ENCODE measurements around the gene MPHOSPH9.
"Not testable (repeated sequence)": the region's sequence is repeated elsewhere in the genome, so short reads cannot be mapped to it uniquely, and the experiment has no call there.

The MPHOSPH9 gene

DNA sequence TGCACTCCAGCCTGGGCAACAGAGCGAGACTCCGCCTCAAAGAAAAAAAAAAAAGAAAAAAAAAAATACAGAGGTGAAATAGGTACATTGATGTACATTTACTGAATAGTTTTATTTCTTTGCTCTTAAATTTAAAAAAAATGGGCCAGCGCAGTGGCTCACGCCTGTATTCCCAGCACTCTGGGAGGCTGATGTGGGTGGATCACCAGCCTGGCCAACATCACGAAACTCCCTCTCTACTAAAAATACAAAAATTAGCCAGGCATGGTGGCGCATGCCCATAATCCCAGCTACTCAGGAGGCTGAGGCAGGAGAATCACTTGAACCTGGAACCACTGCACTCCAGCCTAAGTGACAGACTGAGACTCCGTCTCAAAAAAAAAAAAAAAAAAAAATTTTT, 25.1 kb downstream of the MPHOSPH9 start:
- H2AFZ ChIP-seq (ENCODE audit: low read length); H3K23ac ChIP-seq (ENCODE audit: low read depth, low read length, poor library complexity); H3K4me2 ChIP-seq (ENCODE audit: insufficient read depth, low read length, poor library complexity, severe bottlenecking); H3K18ac ChIP-seq (ENCODE audit: low read length); H3K79me1 ChIP-seq (ENCODE audit: low read depth, low read length); H4K91ac ChIP-seq (ENCODE audit: low read depth, low read length, poor library complexity); H2AK5ac ChIP-seq (ENCODE audit: low read depth, low read length); H3K27me3 ChIP-seq (ENCODE audit: control insufficient read depth in 3 of 3, insufficient read depth in 3 of 3, low read depth in 1 of 3, low read length in 3 of 3); H3K4ac ChIP-seq (ENCODE audit: low read length); H2BK120ac ChIP-seq (ENCODE audit: low read depth, low read length); H3K4me3 ChIP-seq (ENCODE audit: low read length in 2 of 2); H3K27ac ChIP-seq (replicated peaks; ENCODE audit: low read length); H2BK5ac ChIP-seq (ENCODE audit: low read length); H3K9me3 ChIP-seq (replicated peaks in 1 of 2; ENCODE audit: control insufficient read depth in 2 of 2, insufficient read depth in 1 of 2, low read depth in 1 of 2, low read length in 2 of 2); H3K14ac ChIP-seq (ENCODE audit: low read length); H4K8ac ChIP-seq (ENCODE audit: low read depth, low read length); H3K4me1 ChIP-seq (ENCODE audit: control insufficient read depth in 2 of 2, insufficient read depth in 1 of 2, low read depth in 1 of 2, low read length in 2 of 2); H2BK12ac ChIP-seq (ENCODE audit: low read length); H2BK15ac ChIP-seq (ENCODE audit: low read length); H3K9ac ChIP-seq (ENCODE audit: low read depth, low read length, poor library complexity); DNase-seq (ENCODE audit: low spot score): not testable (repeated sequence)
- peaks cover 13 to 88% of the 10 kb centered on the region in 2 donors for H3K36me3 ChIP-seq (replicated peaks in 1 of 2; ENCODE audit: control insufficient read depth in 2 of 2, insufficient read depth in 2 of 2, low read length in 2 of 2)
- no CpG with 5 or more reads among the region's 7 CpGs for WGBS, 2 donors (ENCODE audit: extremely low coverage in 2 of 2, insufficient read length in 2 of 2, insufficient replicate concordance in 1 of 2)

DNA sequence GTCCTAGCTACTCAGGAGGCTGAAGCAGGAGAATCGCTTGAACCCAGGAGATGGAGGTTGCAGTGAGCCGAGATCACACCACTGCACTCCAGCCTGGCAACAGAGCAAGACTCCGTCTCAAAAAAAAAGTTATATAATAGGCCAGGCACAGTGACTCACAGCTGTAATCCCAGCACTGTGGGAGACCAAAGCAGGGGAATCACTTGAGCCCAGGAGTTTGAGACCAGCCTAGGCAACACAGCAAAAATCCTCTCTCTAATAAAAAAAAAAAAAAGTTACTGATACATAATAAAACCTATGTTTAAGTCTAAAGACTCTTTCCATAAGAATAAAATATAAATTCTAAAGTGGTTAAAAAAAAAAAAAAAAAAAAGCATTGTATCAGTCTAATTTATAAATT, 26.1 kb downstream of the MPHOSPH9 start:
- DNase-seq (ENCODE audit: low spot score); H4K8ac ChIP-seq (ENCODE audit: low read depth, low read length); H3K4me3 ChIP-seq (ENCODE audit: low read length in 2 of 2); H3K18ac ChIP-seq (ENCODE audit: low read length); H2AK5ac ChIP-seq (ENCODE audit: low read depth, low read length); H2BK12ac ChIP-seq (ENCODE audit: low read length); H3K4me2 ChIP-seq (ENCODE audit: insufficient read depth, low read length, poor library complexity, severe bottlenecking); H3K79me1 ChIP-seq (ENCODE audit: low read depth, low read length); H4K91ac ChIP-seq (ENCODE audit: low read depth, low read length, poor library complexity); H3K9me3 ChIP-seq (replicated peaks in 1 of 2; ENCODE audit: control insufficient read depth in 2 of 2, insufficient read depth in 1 of 2, low read depth in 1 of 2, low read length in 2 of 2); H3K4ac ChIP-seq (ENCODE audit: low read length); H2AFZ ChIP-seq (ENCODE audit: low read length); H3K14ac ChIP-seq (ENCODE audit: low read length); H3K4me1 ChIP-seq (ENCODE audit: control insufficient read depth in 2 of 2, insufficient read depth in 1 of 2, low read depth in 1 of 2, low read length in 2 of 2); H3K23ac ChIP-seq (ENCODE audit: low read depth, low read length, poor library complexity); H2BK120ac ChIP-seq (ENCODE audit: low read depth, low read length); H3K9ac ChIP-seq (ENCODE audit: low read depth, low read length, poor library complexity); H2BK5ac ChIP-seq (ENCODE audit: low read length); H3K27me3 ChIP-seq (ENCODE audit: control insufficient read depth in 3 of 3, insufficient read depth in 3 of 3, low read depth in 1 of 3, low read length in 3 of 3); H2BK15ac ChIP-seq (ENCODE audit: low read length); H3K27ac ChIP-seq (replicated peaks; ENCODE audit: low read length): not testable (repeated sequence)
- H3K36me3 ChIP-seq (replicated peaks in 1 of 2; ENCODE audit: control insufficient read depth in 2 of 2, insufficient read depth in 2 of 2, low read length in 2 of 2): peaks cover 16 to 91% of the 10 kb centered on the region in 2 donors
- WGBS, 2 donors (ENCODE audit: extremely low coverage in 2 of 2, insufficient read length in 2 of 2, insufficient replicate concordance in 1 of 2): no CpG with 5 or more reads among the region's 3 CpGs

DNA sequence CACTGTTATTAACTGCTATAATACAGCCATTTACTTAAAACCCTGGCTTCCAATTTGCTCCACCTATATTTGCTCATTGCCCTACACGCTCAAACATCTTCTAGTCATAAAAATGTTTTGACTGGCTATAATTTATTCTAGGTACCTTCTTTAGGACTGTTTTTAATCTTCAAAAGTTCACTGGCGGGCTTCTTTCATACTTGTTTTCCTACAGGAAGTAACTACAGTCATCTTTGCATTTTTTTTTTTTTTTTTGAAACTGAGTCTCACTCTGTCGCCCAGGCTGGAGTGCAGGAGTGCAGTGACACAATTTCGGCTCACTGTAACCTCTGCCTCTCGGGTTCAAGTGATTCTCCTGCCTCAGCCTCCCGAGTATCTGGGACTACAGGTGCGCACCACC, 32.5 kb downstream of the MPHOSPH9 start:
- Histone ChIP-seq H3K4ac (ENCODE audit: low read length) (no peak overlapping the region), H3K79me1 (ENCODE audit: low read depth, low read length) (no peaks in the 10 kb centered on the region), H2BK120ac (ENCODE audit: low read depth, low read length) (no peak overlapping the region), H3K27me3 (ENCODE audit: control insufficient read depth in 3 of 3, insufficient read depth in 3 of 3, low read depth in 1 of 3, low read length in 3 of 3) (no peaks in the 10 kb centered on the region), H3K9me3 (replicated peaks in 1 of 2; ENCODE audit: control insufficient read depth in 2 of 2, insufficient read depth in 1 of 2, low read depth in 1 of 2, low read length in 2 of 2) (no peaks in the 10 kb centered on the region), H2BK12ac (ENCODE audit: low read length) (no peak overlapping the region), H4K8ac (ENCODE audit: low read depth, low read length) (no peak overlapping the region), H3K23ac (ENCODE audit: low read depth, low read length, poor library complexity) (no peak overlapping the region), H2AK5ac (ENCODE audit: low read depth, low read length) (no peak overlapping the region), H3K27ac (replicated peaks; ENCODE audit: low read length) (no peak overlapping the region), H3K36me3 (replicated peaks in 1 of 2; ENCODE audit: control insufficient read depth in 2 of 2, insufficient read depth in 2 of 2, low read length in 2 of 2) (peaks cover 17 to 94% of the 10 kb centered on the region in 2 donors), H3K14ac (ENCODE audit: low read length) (no peak overlapping the region), H2BK15ac (ENCODE audit: low read length) (no peak overlapping the region), H3K4me3 (ENCODE audit: low read length in 2 of 2) (no peak overlapping the region), H3K4me1 (ENCODE audit: control insufficient read depth in 2 of 2, insufficient read depth in 1 of 2, low read depth in 1 of 2, low read length in 2 of 2) (no peaks in the 10 kb centered on the region), H3K9ac (ENCODE audit: low read depth, low read length, poor library complexity) (no peak overlapping the region), H2AFZ (ENCODE audit: low read length) (no peak overlapping the region), H3K18ac (ENCODE audit: low read length) (no peak overlapping the region), H4K91ac (ENCODE audit: low read depth, low read length, poor library complexity) (no peak overlapping the region), H3K4me2 (ENCODE audit: insufficient read depth, low read length, poor library complexity, severe bottlenecking) (no peak overlapping the region), H2BK5ac (ENCODE audit: low read length) (no peak overlapping the region)
- no CpG with 5 or more reads among the region's 7 CpGs for WGBS, 2 donors (ENCODE audit: extremely low coverage in 2 of 2, insufficient read length in 2 of 2, insufficient replicate concordance in 1 of 2)
- no peak for DNase-seq (ENCODE audit: low spot score)

DNA sequence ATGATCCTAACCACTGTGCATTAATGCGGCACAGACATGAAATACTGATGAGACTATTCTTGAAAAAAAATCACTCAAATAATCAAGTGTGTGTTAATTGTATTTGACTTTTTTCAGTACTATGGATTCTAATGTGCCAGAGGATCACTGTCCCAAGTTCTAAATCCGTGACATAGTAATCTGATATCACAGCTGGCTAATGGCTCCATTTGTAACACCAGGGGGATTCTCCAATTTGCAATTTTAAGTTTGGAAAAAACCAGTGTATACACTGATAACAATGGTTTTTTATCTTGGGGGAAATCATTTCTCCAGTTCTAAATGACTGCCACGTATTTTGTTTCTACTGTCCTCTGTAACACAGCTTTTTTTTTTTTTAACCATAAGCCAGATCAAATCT, 33.0 kb downstream of the MPHOSPH9 start:
- H2BK5ac ChIP-seq (ENCODE audit: low read length): no peak overlapping the region
- H4K91ac ChIP-seq (ENCODE audit: low read depth, low read length, poor library complexity): no peak overlapping the region
- no CpG with 5 or more reads among the region's 3 CpGs for WGBS, 2 donors (ENCODE audit: extremely low coverage in 2 of 2, insufficient read length in 2 of 2, insufficient replicate concordance in 1 of 2)
- no peak overlapping the region for H3K4me2 ChIP-seq (ENCODE audit: insufficient read depth, low read length, poor library complexity, severe bottlenecking)
- H3K23ac ChIP-seq (ENCODE audit: low read depth, low read length, poor library complexity): no peak overlapping the region
- H4K8ac ChIP-seq (ENCODE audit: low read depth, low read length): no peak overlapping the region
- no peak overlapping the region for H2AK5ac ChIP-seq (ENCODE audit: low read depth, low read length)
- H2BK12ac ChIP-seq (ENCODE audit: low read length): no peak overlapping the region
- H3K36me3 ChIP-seq (replicated peaks in 1 of 2; ENCODE audit: control insufficient read depth in 2 of 2, insufficient read depth in 2 of 2, low read length in 2 of 2): peaks cover 17 to 95% of the 10 kb centered on the region in 2 donors
- no peak overlapping the region for H3K4me3 ChIP-seq (ENCODE audit: low read length in 2 of 2)
- no peaks in the 10 kb centered on the region for H3K9me3 ChIP-seq (replicated peaks in 1 of 2; ENCODE audit: control insufficient read depth in 2 of 2, insufficient read depth in 1 of 2, low read depth in 1 of 2, low read length in 2 of 2)
- H2BK120ac ChIP-seq (ENCODE audit: low read depth, low read length): no peak overlapping the region
- H3K79me1 ChIP-seq (ENCODE audit: low read depth, low read length): no peaks in the 10 kb centered on the region
- DNase-seq (ENCODE audit: low spot score): no peak
- H3K4ac ChIP-seq (ENCODE audit: low read length): no peak overlapping the region
- H3K4me1 ChIP-seq (ENCODE audit: control insufficient read depth in 2 of 2, insufficient read depth in 1 of 2, low read depth in 1 of 2, low read length in 2 of 2): no peaks in the 10 kb centered on the region
- no peaks in the 10 kb centered on the region for H3K27me3 ChIP-seq (ENCODE audit: control insufficient read depth in 3 of 3, insufficient read depth in 3 of 3, low read depth in 1 of 3, low read length in 3 of 3)
- no peak overlapping the region for H2BK15ac ChIP-seq (ENCODE audit: low read length)
- H2AFZ ChIP-seq (ENCODE audit: low read length): no peak overlapping the region
- no peak overlapping the region for H3K9ac ChIP-seq (ENCODE audit: low read depth, low read length, poor library complexity)
- H3K27ac ChIP-seq (replicated peaks; ENCODE audit: low read length): no peak overlapping the region
- no peak overlapping the region for H3K14ac ChIP-seq (ENCODE audit: low read length)
- H3K18ac ChIP-seq (ENCODE audit: low read length): no peak overlapping the region
